LoVo (cell line): Measurements from ENCODE around the gene GLYATL1B.
A peak's percentile ranks its signal among the peaks of the same experiment; 100 is the strongest.
"Not testable (repeated sequence)": the region's sequence is repeated elsewhere in the genome, so short reads cannot be mapped to it uniquely, and the experiment has no call there.

ENCODE experiments used
- DNase-seq: peaks from one replicate; pipeline ENCODE4 v3.0.0-alpha.2; 2016; ENCODE audit warnings: low spot score

Gene GLYATL1B

GRCh38 chr11:59095972-59096575, 10.0 kb downstream of the GLYATL1B start:
- DNase-seq: not testable (repeated sequence)

GRCh38 chr11:59097113-59097708, 11.1 kb downstream of the GLYATL1B start:
- DNase-seq: peak; percentile 47

- not testable (repeated sequence) for DNase-seq
Measured at GRCh38 chr11:59097938-59098337, 11.8 kb downstream of the GLYATL1B start.

GRCh38 chr11:59102259-59102765, 16.2 kb downstream of the GLYATL1B start:
- no peak for DNase-seq

GRCh38 chr11:59106363-59107336, 20.5 kb downstream of the GLYATL1B start, which contains the start of gene FAM111B:
Gene FAM111B (plus strand): TSS chr11:59107237. CDS start chr11:59109626, 2,389 bp downstream.
- DNase-seq: peak; percentile 82

GRCh38 chr11:59107721-59108120, 21.6 kb downstream of the GLYATL1B start:
- DNase-seq: not testable (repeated sequence)

- no peak for DNase-seq
Measured at GRCh38 chr11:59112494-59112893, 26.4 kb downstream of the GLYATL1B start.

- DNase-seq: no peak
Measured at GRCh38 chr11:59114344-59114743, 28.2 kb downstream of the GLYATL1B start.

- DNase-seq: no peak
Measured at GRCh38 chr11:59115553-59115952, 29.4 kb downstream of the GLYATL1B start.

GRCh38 chr11:59117774-59118173, 31.7 kb downstream of the GLYATL1B start:
- no peak for DNase-seq

GRCh38 chr11:59119826-59120225, 33.7 kb downstream of the GLYATL1B start:
- DNase-seq: no peak

GRCh38 chr11:59135648-59136461, 49.7 kb downstream of the GLYATL1B start:
- DNase-seq: peak; percentile 26

- DNase-seq: not testable (repeated sequence)
Measured at GRCh38 chr11:59136551-59136950, 50.4 kb downstream of the GLYATL1B start.

- DNase-seq: no peak
Measured at GRCh38 chr11:59137190-59137589, 51.1 kb downstream of the GLYATL1B start.

GRCh38 chr11:59138643-59139042, 52.5 kb downstream of the GLYATL1B start:
- no peak for DNase-seq

- DNase-seq: no peak
Measured at GRCh38 chr11:59141191-59141590, 55.1 kb downstream of the GLYATL1B start.

GRCh38 chr11:59141673-59142460, 55.8 kb downstream of the GLYATL1B start:
- no peak for DNase-seq

- DNase-seq: peak; percentile 88
Measured at GRCh38 chr11:59142530-59143507, 56.7 kb downstream of the GLYATL1B start, which contains the start of gene FAM111A. Gene FAM111A (plus strand): TSS chr11:59142856. CDS start chr11:59148873, 6,017 bp downstream.

- DNase-seq: no peak
Measured at GRCh38 chr11:59144096-59144495, 58.0 kb downstream of the GLYATL1B start.
